Ishikawa (cell line): ENCODE data around the gene KIAA0586.

Experiments used
- CREB1 ChIP-seq: IDR thresholded peaks from 2 replicates; pipeline ENCODE4 v1.6.1; 2012; ENCODE audit warnings: low read depth
- REST ChIP-seq: IDR thresholded peaks from 2 replicates; pipeline ENCODE4 v1.6.1; 2012; ENCODE audit warnings: low read depth, mild to moderate bottlenecking
- TCF12 ChIP-seq: IDR thresholded peaks from 2 replicates; pipeline ENCODE4 v1.6.1; 2012; ENCODE audit warnings: low read depth

GRCh38 chr14:58463147-58463546 lies 35.6 kb downstream of the KIAA0586 start:
- TF ChIP-seq CREB1 (no peak), REST (no peak), TCF12 (no peak)
